ENCODE results near the gene ASIC2.

ASIC2 gene

DNA sequence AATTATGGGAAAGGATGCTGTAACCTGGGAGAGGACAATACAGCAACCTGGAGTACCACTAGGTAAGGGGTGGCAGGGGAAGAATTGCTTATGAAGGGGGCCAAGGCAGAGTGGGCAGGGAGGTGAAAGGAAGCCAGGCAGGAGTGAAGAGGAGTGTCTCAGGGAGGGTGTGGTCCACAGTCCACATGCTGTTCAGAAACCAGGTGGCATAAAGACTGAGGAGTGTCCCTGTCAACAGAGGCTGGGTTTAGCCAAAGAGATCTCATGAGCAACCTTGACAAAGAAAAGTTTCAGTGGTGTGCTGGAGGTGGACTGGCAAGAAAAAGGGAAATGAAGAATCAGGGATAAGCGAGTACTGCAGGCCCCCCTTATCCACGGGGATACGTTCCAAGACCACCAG, 213.0 kb downstream of the ASIC2 start:
- DNase-seq, result no peak
- Mint-ChIP-seq H3K27ac (no peak overlapping the region), H3K27me3 (peaks cover 36% of the 10 kb centered on the region), H3K4me3 (no peak overlapping the region), H3K4me1 (no peaks in the 10 kb centered on the region), H3K9me3 (no peaks in the 10 kb centered on the region)
- ATAC-seq, result no peak

DNA sequence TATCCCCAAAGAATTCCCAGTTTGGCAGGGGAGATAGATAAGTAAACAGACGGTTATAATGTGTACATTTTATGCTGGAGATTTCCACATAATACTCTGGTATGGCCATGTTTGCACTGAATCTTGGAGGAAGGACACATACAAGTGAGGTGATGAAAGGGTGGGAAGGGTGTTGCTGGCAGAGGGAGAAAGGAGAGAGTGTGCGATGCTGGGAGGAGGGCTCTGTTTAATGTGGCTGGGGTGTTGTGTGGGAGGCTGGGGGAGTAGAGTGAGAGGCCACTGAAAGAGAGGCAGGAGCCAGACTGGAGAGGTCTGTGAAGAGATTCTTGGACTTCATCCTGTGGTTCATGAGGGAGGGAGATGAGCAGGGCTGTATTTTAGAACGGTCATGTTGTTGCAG, 213.9 kb downstream of the ASIC2 start:
- ATAC-seq, result no peak
- Mint-ChIP-seq H3K9me3 (no peaks in the 10 kb centered on the region), H3K27me3 (peaks cover 36% of the 10 kb centered on the region)

DNA sequence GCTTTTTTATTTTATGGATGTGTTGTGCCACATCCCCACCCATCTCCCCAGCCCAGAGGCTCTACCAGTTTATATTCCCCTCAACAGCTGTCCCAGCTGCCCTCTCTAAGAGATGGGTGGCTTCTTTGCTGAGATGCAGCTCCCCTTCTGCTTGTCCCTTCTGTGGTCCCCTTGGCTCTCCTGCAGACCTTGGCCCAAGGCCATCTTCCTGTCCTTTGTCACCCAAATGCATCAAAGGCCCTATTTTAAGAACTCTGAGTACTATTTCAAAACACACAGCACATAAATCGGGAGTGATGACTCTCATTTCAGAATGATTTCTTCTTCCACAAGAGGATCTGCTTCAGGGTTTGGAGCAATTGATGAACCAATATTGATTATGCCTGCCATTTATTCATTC, 216.1 kb downstream of the ASIC2 start:
- no peaks in the 10 kb centered on the region for H3K4me1 Mint-ChIP-seq
- no peak for DNase-seq
- no peaks in the 10 kb centered on the region for H3K9me3 Mint-ChIP-seq
- ATAC-seq, result no peak
- no peak overlapping the region for H3K27ac Mint-ChIP-seq
- H3K4me3 Mint-ChIP-seq, result no peak overlapping the region
- H3K27me3 Mint-ChIP-seq, result peaks cover 37% of the 10 kb centered on the region

More for the DNA sequence above, 213.9 kb downstream of the ASIC2 start:
- no peak overlapping the region for H3K27ac Mint-ChIP-seq
- no peaks in the 10 kb centered on the region for H3K4me1 Mint-ChIP-seq
- no peak for DNase-seq
- no peak overlapping the region for H3K4me3 Mint-ChIP-seq

DNA sequence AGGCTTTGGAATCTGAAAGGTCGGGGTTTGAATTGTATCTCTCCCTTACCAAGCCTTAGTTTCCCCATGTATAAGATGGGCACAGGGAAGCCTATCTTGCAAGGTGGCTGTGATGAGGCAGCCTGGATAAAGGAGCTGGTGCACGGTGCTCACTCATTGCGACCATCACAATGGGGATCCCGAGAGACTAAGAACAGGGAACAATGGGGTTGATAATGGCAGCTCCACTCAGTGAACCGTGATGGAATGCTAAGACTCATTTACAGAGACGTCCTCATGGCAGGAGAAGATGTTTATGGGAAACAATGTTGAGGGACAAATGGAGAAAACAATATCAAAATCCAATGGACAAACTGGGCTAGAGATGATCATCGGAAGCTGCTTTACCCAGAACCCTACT, 219.7 kb downstream of the ASIC2 start:
- Mint-ChIP-seq H3K4me3 (no peak overlapping the region), H3K27me3 (peaks cover 31% of the 10 kb centered on the region), H3K27ac (no peak overlapping the region), H3K9me3 (no peaks in the 10 kb centered on the region), H3K4me1 (no peaks in the 10 kb centered on the region)
- ATAC-seq (no peak), DNase-seq (no peak)

DNA sequence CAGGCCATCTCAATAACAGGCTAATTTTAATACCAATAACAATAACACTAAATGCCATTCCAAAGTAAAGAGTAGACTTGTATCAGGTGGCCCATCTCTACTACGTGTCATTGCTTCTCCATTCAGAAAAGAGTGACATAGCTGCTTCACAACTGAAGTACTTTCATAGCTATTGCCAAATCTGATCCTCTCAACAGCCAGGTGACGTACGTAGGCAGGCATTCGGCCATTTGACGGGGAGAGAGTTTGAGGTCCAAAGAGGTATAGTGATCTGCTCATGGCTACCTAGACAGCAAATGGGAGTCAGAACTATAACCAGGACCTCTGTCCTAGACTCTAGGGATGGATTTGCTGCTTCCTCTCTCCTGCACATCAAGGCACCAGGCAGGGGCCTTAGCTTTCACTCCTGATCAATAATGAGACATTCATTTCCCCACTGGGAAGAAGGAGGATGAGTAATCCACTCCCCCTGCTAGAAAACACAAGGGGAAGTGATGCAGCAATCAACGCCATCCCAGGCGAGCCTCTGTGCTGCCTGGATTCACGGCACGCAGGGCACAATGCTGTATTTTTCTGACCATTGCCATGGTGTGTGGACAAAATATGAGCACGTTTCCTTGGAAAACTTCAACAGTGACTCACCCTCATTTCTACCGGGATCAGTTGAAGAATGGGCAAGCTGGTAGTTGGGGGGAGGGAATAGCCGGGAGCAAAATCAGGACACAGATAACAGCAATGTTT, 220.5 kb downstream of the ASIC2 start:
- H3K27ac Mint-ChIP-seq, result no peak overlapping the region
- no peak for ATAC-seq
- DNase-seq, result no peak

DNA sequence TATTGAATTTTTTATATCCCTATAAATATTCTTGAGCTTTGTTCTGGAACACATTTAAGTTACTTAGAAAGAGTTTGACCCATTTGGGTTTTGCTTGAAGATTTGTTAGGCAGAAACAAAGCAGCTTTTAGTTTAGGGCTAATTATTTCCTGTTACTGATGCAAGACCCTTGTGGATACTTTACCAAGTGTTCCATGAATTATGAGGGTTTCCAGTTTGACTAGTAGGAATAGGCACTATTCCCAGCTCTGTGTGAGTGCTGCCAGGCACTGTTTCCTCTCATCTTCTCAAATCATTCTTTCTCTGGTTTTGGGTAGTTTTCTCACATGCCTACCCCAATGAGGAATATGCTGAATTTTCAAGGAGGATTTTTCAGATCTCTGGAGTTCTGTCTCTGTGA, 221.4 kb downstream of the ASIC2 start:
- no peak for ATAC-seq
- no peak overlapping the region for H3K27ac Mint-ChIP-seq
- DNase-seq, result no peak
- H3K9me3 Mint-ChIP-seq, result no peaks in the 10 kb centered on the region
- peaks cover 21% of the 10 kb centered on the region for H3K27me3 Mint-ChIP-seq
- H3K4me1 Mint-ChIP-seq, result no peaks in the 10 kb centered on the region
- H3K4me3 Mint-ChIP-seq, result no peak overlapping the region

More for the DNA sequence above, 220.5 kb downstream of the ASIC2 start:
- Mint-ChIP-seq H3K27me3 (peaks cover 31% of the 10 kb centered on the region), H3K9me3 (no peaks in the 10 kb centered on the region), H3K4me3 (no peak overlapping the region), H3K4me1 (no peaks in the 10 kb centered on the region)

DNA sequence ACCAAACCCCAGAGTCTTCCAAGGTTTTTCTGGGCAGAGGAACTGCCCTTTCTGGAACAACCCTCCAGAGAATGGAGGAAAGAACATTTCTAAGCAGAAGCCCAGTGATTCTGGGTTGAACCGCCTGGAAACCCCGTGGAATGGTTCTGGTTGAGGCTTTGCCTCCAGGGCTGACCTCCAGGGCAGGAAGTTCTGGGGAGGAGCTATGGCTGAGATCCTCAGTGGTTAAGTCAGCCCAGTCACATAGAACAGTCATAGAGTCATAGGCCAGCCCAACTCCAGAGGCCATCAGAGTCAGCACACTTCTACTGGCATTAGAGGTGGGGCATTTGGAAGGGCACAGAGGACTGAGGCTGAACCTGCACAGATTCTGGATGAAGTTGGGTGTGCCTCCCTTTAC, 235.5 kb downstream of the ASIC2 start:
- Mint-ChIP-seq H3K4me3 (no peak overlapping the region), H3K27ac (no peak overlapping the region), H3K4me1 (no peaks in the 10 kb centered on the region), H3K27me3 (peaks cover 21% of the 10 kb centered on the region), H3K9me3 (no peaks in the 10 kb centered on the region)
- ATAC-seq (no peak), DNase-seq (no peak)

DNA sequence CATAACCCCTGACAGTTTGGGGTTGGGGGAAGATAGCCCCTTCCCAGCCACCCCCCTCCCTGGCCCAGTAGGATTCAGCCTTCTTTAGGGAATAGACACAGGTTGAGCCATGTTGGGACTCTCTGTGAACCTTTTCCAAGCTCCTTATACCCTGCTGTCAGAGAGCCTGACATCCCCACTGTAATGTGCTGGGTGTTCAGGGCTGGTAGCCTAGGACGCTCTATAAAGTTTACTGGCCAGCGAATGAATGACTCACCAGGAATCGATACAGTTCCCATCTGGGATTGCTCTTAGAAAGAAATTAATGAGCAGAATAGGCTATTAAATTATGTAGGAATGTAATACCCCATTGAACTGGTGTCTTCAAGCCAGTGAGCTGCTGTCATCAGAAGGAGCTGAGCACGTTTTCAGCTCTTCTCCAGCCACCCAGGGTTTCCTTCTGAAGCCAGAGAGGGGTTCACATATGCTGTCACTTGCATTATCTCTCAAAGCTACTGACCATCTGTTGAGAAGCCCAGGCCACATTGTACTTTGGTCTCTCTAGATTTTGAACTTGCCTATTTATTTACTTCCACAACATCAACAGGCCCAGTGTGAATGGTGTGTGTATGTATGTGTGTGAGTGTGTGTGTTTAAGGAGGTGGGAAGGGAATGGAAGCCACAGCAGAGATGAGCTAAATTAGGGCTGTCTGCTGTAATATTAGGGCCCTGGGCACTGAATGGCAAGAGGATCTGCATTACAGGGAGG, 236.5 kb downstream of the ASIC2 start:
- ATAC-seq, result no peak
- H3K27me3 Mint-ChIP-seq, result peaks cover 21% of the 10 kb centered on the region

DNA sequence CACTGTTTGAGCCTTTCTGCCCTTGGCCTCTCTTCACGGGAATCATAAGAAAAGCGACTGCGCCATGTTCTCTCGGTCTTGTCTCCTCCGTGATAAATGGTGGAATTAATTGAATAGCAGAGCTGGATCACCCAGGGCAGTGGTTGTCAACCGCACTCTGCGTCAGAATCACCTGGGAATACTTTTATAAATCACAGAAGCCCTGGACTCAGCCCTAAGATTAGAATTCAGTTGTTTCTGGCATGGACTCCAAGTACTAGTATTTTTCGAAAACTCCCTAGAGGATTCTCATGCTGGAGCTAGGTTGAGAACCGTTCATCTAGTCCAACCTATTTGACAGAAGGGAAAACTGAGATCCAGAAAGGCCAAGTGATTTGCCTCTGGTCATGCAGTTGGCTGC, 237.3 kb downstream of the ASIC2 start:
- Mint-ChIP-seq H3K4me1 (no peaks in the 10 kb centered on the region), H3K9me3 (no peaks in the 10 kb centered on the region), H3K27ac (no peak overlapping the region), H3K4me3 (no peak overlapping the region), H3K27me3 (peaks cover 23% of the 10 kb centered on the region)
- ATAC-seq (no peak), DNase-seq (no peak)

More for the DNA sequence above, 236.5 kb downstream of the ASIC2 start:
- H3K27ac Mint-ChIP-seq, result no peak overlapping the region
- no peak overlapping the region for H3K4me3 Mint-ChIP-seq
- no peaks in the 10 kb centered on the region for H3K4me1 Mint-ChIP-seq
- no peak for DNase-seq
- H3K9me3 Mint-ChIP-seq, result no peaks in the 10 kb centered on the region

DNA sequence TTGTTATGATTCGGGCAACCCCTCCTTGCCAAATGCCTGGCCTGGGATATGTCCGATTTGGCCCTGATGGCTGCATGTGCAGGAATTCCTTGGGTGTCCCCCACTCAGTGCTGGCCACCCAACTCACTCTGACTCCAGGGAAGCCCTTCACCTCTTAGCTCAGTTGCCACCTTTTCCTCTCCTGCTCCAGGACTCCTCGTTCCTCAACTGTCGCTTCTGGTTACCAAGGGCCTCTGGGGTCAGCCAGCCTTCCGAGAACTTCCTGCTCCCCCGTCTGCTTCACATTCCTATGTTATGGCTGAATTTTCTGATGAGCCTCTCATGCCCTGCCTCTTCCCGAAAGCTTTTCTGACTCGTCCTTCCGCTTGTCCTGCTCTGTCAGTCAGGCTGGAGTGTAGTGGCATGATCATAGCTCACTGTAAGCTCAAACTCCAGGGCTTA, 237.9 kb downstream of the ASIC2 start:
- Mint-ChIP-seq H3K4me3 (no peak overlapping the region), H3K27ac (no peak overlapping the region), H3K9me3 (no peaks in the 10 kb centered on the region), H3K4me1 (no peaks in the 10 kb centered on the region), H3K27me3 (peaks cover 23% of the 10 kb centered on the region)
- ATAC-seq (no peak), DNase-seq (no peak)

DNA sequence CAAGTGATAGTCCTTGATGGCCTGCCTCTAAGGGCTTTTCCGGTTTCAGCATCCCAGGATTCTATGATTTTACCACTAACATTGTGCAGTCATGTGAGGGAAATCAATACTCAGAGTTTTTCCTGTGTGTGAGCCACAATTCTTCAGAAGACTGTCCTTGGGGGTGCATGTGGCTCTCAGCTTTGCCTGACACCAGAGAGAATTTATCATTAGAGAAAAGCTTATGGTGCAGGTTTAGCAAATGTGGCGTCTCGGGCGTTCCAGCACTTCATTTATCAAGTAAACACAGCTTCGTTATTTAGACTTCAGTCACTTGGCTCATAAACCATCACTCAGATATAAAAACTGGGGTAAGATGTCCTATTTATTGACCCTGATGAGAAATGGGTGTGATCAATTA, 238.7 kb downstream of the ASIC2 start:
- no peak overlapping the region for H3K27ac Mint-ChIP-seq
- H3K4me1 Mint-ChIP-seq, result no peaks in the 10 kb centered on the region
- DNase-seq, result no peak
- H3K27me3 Mint-ChIP-seq, result peaks cover 23% of the 10 kb centered on the region
- no peak for ATAC-seq
- H3K9me3 Mint-ChIP-seq, result no peaks in the 10 kb centered on the region
- no peak overlapping the region for H3K4me3 Mint-ChIP-seq

DNA sequence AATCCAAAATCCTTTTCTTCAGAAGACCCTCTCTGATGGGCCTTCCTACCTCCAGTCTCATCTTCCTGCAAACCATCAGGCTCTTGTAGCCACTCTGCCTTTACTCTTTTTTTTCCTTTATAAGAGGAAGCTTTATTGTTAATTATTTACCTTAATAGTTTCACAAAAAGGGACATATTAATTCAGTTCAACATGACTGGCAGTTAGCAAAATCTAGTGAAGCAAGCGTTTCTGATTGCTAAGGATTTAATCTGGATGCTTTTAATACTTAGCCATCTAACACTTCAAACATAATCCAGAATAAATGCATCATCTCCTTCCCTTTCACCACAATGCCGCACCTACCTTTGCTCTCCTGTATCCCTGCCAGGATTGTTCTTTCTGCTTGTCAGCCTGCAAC, 239.4 kb downstream of the ASIC2 start:
- DNase-seq (no peak), ATAC-seq (no peak)
- Mint-ChIP-seq H3K9me3 (no peaks in the 10 kb centered on the region), H3K4me3 (no peak overlapping the region), H3K27me3 (peaks cover 23% of the 10 kb centered on the region), H3K4me1 (no peaks in the 10 kb centered on the region), H3K27ac (no peak overlapping the region)

DNA sequence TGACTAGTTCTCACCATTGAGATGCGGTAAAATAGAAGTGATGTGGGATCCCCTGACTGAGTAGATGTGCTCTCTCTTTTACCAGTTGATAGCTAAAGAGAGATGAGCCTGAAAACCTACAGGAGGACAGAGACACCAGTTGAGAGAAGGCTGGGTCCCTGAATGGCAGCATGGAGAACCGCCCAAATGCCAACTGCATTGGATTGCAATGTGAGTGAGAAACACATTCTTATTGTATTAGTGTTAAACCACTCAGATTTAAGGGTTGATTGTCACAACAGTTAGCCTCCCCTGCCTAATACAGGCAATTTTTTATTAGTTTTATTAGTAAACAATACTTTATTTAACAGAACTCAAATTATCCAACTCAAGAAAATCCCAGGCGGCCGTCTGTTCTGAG, 240.2 kb downstream of the ASIC2 start:
- no peaks in the 10 kb centered on the region for H3K4me1 Mint-ChIP-seq
- H3K9me3 Mint-ChIP-seq, result no peaks in the 10 kb centered on the region
- H3K4me3 Mint-ChIP-seq, result no peak overlapping the region
- DNase-seq (no peak), ATAC-seq (no peak)
- H3K27me3 Mint-ChIP-seq, result peaks cover 23% of the 10 kb centered on the region
- no peak overlapping the region for H3K27ac Mint-ChIP-seq

DNA sequence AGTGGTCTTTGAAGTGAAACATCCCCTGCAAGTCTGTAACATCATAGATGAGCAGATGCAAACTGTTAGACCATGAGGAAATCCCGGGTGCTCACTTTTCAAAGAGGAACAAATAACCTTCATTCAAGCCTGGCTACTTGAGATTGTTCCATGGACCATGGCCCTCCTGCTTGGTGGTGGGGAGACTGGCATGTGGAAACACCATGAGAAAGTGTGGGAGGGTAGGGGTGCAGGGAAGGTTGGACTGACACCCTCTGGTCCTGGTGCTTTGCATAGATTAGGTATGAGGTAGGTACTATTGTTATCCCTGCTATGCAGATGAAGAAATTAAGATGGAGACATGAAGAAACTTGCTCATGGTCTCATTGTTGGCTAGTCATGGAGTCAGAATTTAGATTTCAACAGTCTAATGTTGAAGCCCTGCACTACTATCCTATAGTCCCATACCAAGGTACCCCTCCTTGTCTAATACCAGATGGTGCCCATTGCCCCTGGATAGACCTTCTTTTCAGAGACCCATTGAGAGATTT, 242.4 kb downstream of the ASIC2 start:
- Mint-ChIP-seq H3K27ac (no peak overlapping the region), H3K4me1 (no peaks in the 10 kb centered on the region), H3K27me3 (peaks cover 22% of the 10 kb centered on the region), H3K9me3 (no peaks in the 10 kb centered on the region), H3K4me3 (no peak overlapping the region)
- DNase-seq, result no peak
- ATAC-seq, result no peak

DNA sequence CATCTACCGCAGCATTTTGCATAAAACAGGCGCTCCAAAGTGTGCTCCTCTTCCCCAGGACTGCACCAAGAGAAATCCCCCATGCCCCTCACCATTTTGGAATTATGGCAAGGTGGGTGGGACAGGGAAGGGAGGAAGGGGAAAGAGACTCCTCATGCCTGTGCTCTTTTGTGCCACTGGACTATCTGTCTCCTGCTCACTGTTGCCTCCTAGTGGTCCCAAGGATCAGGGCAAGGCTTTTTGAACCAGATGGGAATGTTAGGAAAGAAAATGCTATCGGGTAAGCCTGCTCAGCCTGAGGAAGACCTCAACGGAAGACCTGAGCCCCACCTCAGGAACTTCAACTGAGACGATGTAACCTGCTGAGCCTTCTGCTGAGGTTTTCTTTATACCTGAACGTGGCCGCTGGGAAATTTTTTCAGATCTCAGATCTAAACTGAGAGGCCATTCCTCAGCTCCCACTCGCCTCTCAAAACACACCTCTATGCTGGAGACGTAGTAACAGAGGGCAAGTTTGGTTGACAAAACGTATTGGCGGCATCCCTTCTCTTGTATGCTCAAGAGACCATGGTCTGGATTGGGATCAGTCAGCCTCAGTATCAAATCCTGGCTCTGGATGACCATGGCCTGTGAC, 243.2 kb downstream of the ASIC2 start:
- Mint-ChIP-seq H3K4me3 (no peak overlapping the region), H3K4me1 (no peaks in the 10 kb centered on the region), H3K27ac (no peak overlapping the region), H3K27me3 (peaks cover 14% of the 10 kb centered on the region), H3K9me3 (no peaks in the 10 kb centered on the region)
- ATAC-seq (no peak), DNase-seq (peak; percentile 21 to 35)
